Stimulated activated CD4-positive, alpha-beta T cell treated with anti-CD3 and anti-CD28 coated beads, TNF-alpha, amount 100 ng/mL, for 48 hours (primary cell): Measurements from ENCODE around the gene POMP.

Source experiments
- DNase-seq, 3 donors: peaks; one replicate each; pipeline ENCODE4 v3.0.0-alpha.2; 2020; ENCODE audit warnings: low read depth in 3 of 3

Gene POMP

GRCh38 chr13:28658796-28659620 is at the start of gene POMP:
POMP (plus strand) TSS chr13:28659130; CDS start chr13:28659185, 55 bp downstream.
- DNase-seq: peak; percentile 86 to 88 (median 88)

- DNase-seq: no peak
These were observed 49.5 kb upstream of the POMP start for GRCh38 chr13:28609381-28609780.

GRCh38 chr13:28609926-28610325 is 49.0 kb upstream of the POMP start:
- no peak for DNase-seq

GRCh38 chr13:28610996-28611395 is 47.9 kb upstream of the POMP start:
- DNase-seq: no peak

GRCh38 chr13:28611654-28612131 is 47.2 kb upstream of the POMP start:
- no peak for DNase-seq

GRCh38 chr13:28613562-28613961 is 45.4 kb upstream of the POMP start:
- no peak for DNase-seq

GRCh38 chr13:28615916-28616446 is 42.9 kb upstream of the POMP start:
- no peak for DNase-seq

GRCh38 chr13:28618230-28618994 is 40.5 kb upstream of the POMP start:
- no peak for DNase-seq

GRCh38 chr13:28620011-28620830 is 38.7 kb upstream of the POMP start:
- DNase-seq: no peak

- DNase-seq: no peak
These were observed 37.5 kb upstream of the POMP start for GRCh38 chr13:28621449-28621848.

- DNase-seq: no peak
These were observed 36.6 kb upstream of the POMP start for GRCh38 chr13:28622286-28622685.

GRCh38 chr13:28623782-28624706 is 34.9 kb upstream of the POMP start:
- DNase-seq: no peak

GRCh38 chr13:28624707-28625432 is 34.1 kb upstream of the POMP start:
- DNase-seq: no peak

- DNase-seq: no peak
These were observed 32.7 kb upstream of the POMP start for GRCh38 chr13:28626266-28626665.

- DNase-seq: no peak
These were observed 30.7 kb upstream of the POMP start for GRCh38 chr13:28628241-28628640.

- no peak for DNase-seq
These were observed 28.1 kb upstream of the POMP start for GRCh38 chr13:28630869-28631268.

- DNase-seq: no peak
These were observed 27.1 kb upstream of the POMP start for GRCh38 chr13:28631801-28632200.

GRCh38 chr13:28636069-28636468 is 22.9 kb upstream of the POMP start:
- no peak for DNase-seq

GRCh38 chr13:28636677-28637317 is 22.1 kb upstream of the POMP start:
- peak in 2 of 3 donors; percentile 34 to 45 for DNase-seq
